DOHH2 (cell line): ENCODE measurements around the gene FUT8.

Source experiments
- H3F3A ChIP-seq: fragments of 200-600 bp; sonication (generic), shearing (Covaris generic); 2 replicates; pipeline ENCODE4 v1.6.0; 2016; ENCODE audit warnings: antibody characterized with exemption, mild to moderate bottlenecking; ENCODE audit not compliant: control insufficient read depth, insufficient read depth
- H3K27ac ChIP-seq: fragments of 200-600 bp; sonication (generic); 2 replicates; pipeline ENCODE4 v1.5.1; 2014; ENCODE audit warnings: low read depth, mild to moderate bottlenecking, low read length, moderate library complexity
- H3K27me3 ChIP-seq: fragments of 200-600 bp; sonication (generic); 2 replicates; pipeline ENCODE4 v1.6.1; 2014; ENCODE audit warnings: mild to moderate bottlenecking, low read length, mixed read lengths; ENCODE audit not compliant: control insufficient read depth
- H3K36me3 ChIP-seq: fragments of 200-600 bp; sonication (generic); 2 replicates; pipeline ENCODE4 v1.6.1; 2014; ENCODE audit warnings: mild to moderate bottlenecking, low read length, moderate library complexity, mixed read lengths; ENCODE audit not compliant: control insufficient read depth
- H3K4me1 ChIP-seq: fragments of 200-600 bp; sonication (generic); 2 replicates; pipeline ENCODE4 v1.6.1; 2014; ENCODE audit warnings: mild to moderate bottlenecking, low read length, mixed read lengths; ENCODE audit not compliant: control insufficient read depth
- H3K4me2 ChIP-seq: fragments of 200-600 bp; sonication (generic); 2 replicates; pipeline ENCODE4 v1.6.0; 2014; ENCODE audit warnings: mild to moderate bottlenecking, low read length, moderate library complexity
- H3K4me3 ChIP-seq: fragments of 200-600 bp; sonication (generic); 2 replicates; pipeline ENCODE4 v1.5.1; 2014; ENCODE audit warnings: mild to moderate bottlenecking, low read length, mixed read lengths
- H3K79me2 ChIP-seq: fragments of 200-600 bp; sonication (generic); 2 replicates; pipeline ENCODE4 v1.6.1; 2014; ENCODE audit warnings: mild to moderate bottlenecking, low read length, mixed read lengths; ENCODE audit not compliant: control insufficient read depth
- H3K9me2 ChIP-seq: fragments of 200-600 bp; sonication (generic); replicated peaks from 2 replicates; pipeline ENCODE4 v1.6.1; 2014; ENCODE audit warnings: mild to moderate bottlenecking, low read length, mixed read lengths; ENCODE audit not compliant: control insufficient read depth
- H3K9me3 ChIP-seq: fragments of 200-600 bp; sonication (generic); 2 replicates; pipeline ENCODE4 v1.6.1; 2014; ENCODE audit warnings: antibody characterized with exemption, low read length, mixed read lengths; ENCODE audit not compliant: control insufficient read depth, insufficient read depth
- H4K20me1 ChIP-seq: fragments of 200-600 bp; sonication (generic); 2 replicates; pipeline ENCODE4 v1.6.0; 2014; ENCODE audit warnings: low read depth, mild to moderate bottlenecking, antibody characterized with exemption, low read length, moderate library complexity; ENCODE audit not compliant: control insufficient read depth, insufficient read depth
- CTCF ChIP-seq: fragments of 200-600 bp; sonication (generic); IDR thresholded peaks from one replicate; pipeline ENCODE4 v1.5.1; 2014; ENCODE audit warnings: antibody characterized with exemption, mild to moderate bottlenecking, low read depth, low read length; ENCODE audit not compliant: poor library complexity, severe bottlenecking
- EZH2phosphoT487 ChIP-seq: fragments of 200-600 bp; sonication (generic); IDR thresholded peaks from 2 replicates; pipeline ENCODE4 v1.6.1; 2017; ENCODE audit warnings: borderline replicate concordance, mild to moderate bottlenecking, antibody characterized with exemption, low read length, moderate library complexity, mixed read lengths

FUT8 gene

DNA sequence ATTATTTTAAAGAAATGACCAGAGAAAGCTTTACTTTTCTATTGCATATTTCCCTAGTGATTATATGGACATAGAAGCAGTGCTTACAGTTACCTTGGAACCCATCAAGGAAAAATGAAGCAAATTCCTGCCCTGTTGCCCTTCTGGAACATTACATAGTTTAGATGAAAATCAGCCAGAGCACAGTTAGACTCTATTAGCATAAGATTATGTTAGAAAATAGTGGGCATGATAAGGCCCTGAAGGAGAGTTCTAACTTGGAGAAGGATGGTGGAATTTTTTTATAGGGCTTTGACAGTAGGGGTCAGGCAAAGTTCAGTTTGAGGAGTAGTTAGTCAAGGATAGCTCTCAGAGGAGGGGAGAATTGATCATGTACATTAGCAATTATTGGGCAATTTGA, 74.3 kb downstream of the FUT8 start:
- no peaks in the 10 kb centered on the region for H4K20me1 ChIP-seq
- peaks cover 33% of the 10 kb centered on the region for H3K4me1 ChIP-seq
- TF ChIP-seq EZH2phosphoT487: no peak
- no peak for TF ChIP-seq CTCF
- H3K27ac ChIP-seq: no peak overlapping the region
- no peak overlapping the region for H3K4me2 ChIP-seq
- no peaks in the 10 kb centered on the region for H3K9me3 ChIP-seq
- peaks cover 31% of the 10 kb centered on the region for H3K36me3 ChIP-seq
- no peaks in the 10 kb centered on the region for H3F3A ChIP-seq
- no peak overlapping the region for H3K4me3 ChIP-seq
- H3K9me2 ChIP-seq: no peaks in the 10 kb centered on the region
- H3K27me3 ChIP-seq: no peaks in the 10 kb centered on the region
- H3K79me2 ChIP-seq: peaks cover 95% of the 10 kb centered on the region

GRCh38 chr14:65487783-65488494, 75.4 kb downstream of the FUT8 start:
- Histone ChIP-seq H3K4me3 (no peak overlapping the region), H3K27me3 (no peaks in the 10 kb centered on the region), H4K20me1 (no peaks in the 10 kb centered on the region), H3K9me2 (no peaks in the 10 kb centered on the region), H3F3A (no peaks in the 10 kb centered on the region), H3K27ac (no peak overlapping the region), H3K9me3 (no peaks in the 10 kb centered on the region), H3K4me1 (peaks cover 39% of the 10 kb centered on the region), H3K36me3 (peaks cover 31% of the 10 kb centered on the region), H3K79me2 (peaks cover 94% of the 10 kb centered on the region), H3K4me2 (no peak overlapping the region)
- TF ChIP-seq CTCF: no peak
- TF ChIP-seq EZH2phosphoT487: no peak

DNA sequence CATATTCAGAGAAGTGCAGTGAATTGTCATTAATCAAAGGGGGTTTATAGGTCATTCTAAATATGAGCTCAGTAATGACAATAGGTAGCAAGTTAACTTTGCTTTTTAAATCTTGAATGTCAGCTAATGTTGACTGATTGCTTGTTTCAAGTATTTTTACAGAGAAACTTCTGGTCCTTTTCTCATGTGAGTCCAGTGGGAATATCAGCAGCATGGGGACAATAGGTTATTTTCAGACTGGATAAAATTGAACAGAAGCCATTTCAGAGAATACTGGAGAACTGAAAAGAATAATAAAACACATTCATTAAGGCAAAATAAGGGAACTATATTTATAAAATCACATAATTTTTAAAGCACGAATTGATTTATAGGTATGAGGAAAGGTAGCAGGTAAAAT, 78.7 kb downstream of the FUT8 start:
- H3K36me3 ChIP-seq: peaks cover 31% of the 10 kb centered on the region
- H3K4me3 ChIP-seq: no peak overlapping the region
- no peak overlapping the region for H3K4me2 ChIP-seq
- H3K9me2 ChIP-seq: no peaks in the 10 kb centered on the region
- no peaks in the 10 kb centered on the region for H4K20me1 ChIP-seq
- H3K27me3 ChIP-seq: no peaks in the 10 kb centered on the region
- H3F3A ChIP-seq: no peaks in the 10 kb centered on the region
- H3K27ac ChIP-seq: no peak overlapping the region
- TF ChIP-seq CTCF (no peak), EZH2phosphoT487 (no peak)
- peaks cover 79% of the 10 kb centered on the region for H3K79me2 ChIP-seq
- H3K9me3 ChIP-seq: 0 out of 2 replicates have a peak, but pooled peaks cover 2% of the 10 kb centered on the region
- H3K4me1 ChIP-seq: peaks cover 38% of the 10 kb centered on the region
